ENCODE measurements around the gene NLRP8. TPM values are rescaled to one million over a fixed set of nuclear protein-coding genes. Genes with fewer than 3 reads are reported as not detected.
"Not testable (repeated sequence)": the region's sequence is repeated elsewhere in the genome, so short reads cannot be mapped to it uniquely, and the experiment has no call there.

Gene NLRP8
- total RNA-seq, 4 donors from 2014 or later = not detected

DNA sequence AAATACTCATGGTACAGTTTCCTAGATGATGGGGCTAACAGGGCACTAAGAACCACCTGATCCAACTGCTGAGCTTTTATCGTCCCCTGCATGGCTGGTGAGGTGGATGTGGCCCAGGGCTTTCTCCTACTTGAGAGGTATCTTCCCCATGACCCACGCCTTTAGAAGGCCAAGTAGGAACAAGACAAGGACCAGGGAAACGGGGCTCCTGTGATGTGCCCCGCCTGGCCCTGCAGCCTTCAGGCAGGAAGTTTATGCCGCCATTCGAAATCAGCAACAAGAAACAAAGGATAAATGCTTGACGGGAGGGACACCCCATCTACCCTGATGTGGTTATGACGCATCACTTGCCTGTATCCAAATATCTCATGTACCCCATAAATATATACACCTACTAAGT is 19.6 kb upstream of the NLRP8 start:
- TF ChIP-seq, protein P1, sequence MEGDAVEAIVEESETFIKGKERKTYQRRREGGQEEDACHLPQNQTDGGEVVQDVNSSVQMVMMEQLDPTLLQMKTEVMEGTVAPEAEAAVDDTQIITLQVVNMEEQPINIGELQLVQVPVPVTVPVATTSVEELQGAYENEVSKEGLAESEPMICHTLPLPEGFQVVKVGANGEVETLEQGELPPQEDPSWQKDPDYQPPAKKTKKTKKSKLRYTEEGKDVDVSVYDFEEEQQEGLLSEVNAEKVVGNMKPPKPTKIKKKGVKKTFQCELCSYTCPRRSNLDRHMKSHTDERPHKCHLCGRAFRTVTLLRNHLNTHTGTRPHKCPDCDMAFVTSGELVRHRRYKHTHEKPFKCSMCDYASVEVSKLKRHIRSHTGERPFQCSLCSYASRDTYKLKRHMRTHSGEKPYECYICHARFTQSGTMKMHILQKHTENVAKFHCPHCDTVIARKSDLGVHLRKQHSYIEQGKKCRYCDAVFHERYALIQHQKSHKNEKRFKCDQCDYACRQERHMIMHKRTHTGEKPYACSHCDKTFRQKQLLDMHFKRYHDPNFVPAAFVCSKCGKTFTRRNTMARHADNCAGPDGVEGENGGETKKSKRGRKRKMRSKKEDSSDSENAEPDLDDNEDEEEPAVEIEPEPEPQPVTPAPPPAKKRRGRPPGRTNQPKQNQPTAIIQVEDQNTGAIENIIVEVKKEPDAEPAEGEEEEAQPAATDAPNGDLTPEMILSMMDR (IDR thresholded peaks at IDR 0.05) = no peak
- no peak for TF ChIP-seq POLR2A (IDR thresholded peaks at IDR 0.05)
- no peak overlapping the region for H3K4me3 ChIP-seq
- H3K36me3 ChIP-seq = no peaks in the 10 kb centered on the region
- no peak for DNase-seq
- no peaks in the 10 kb centered on the region for H3K9me3 ChIP-seq
- H3K27me3 ChIP-seq = no peaks in the 10 kb centered on the region
- no peak overlapping the region for H3K27ac ChIP-seq
- H3K4me1 ChIP-seq = no peaks in the 10 kb centered on the region
- intact Hi-C loops (cut with DNase I; ENCODE audit: low total_unique reads) = no loop called here

DNA sequence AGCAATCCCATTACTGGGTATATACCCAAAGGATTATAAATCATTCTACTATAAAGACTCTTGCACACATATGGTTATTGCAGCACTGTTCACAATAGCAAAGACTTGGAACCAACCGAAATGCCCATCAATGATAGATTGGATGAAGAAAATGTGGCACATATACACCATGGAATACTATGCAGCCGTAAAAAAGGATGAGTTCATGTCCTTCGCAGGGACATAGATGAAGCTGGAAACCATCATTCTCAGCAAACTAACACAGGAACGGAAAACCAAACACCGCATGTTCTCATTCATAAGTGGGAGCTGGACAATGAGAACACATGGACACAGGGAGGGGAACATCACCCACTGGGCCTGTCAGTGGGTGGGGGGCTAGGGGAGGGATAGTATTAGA is 18.4 kb upstream of the NLRP8 start:
- H3K4me3 ChIP-seq; H3K27me3 ChIP-seq; intact Hi-C loops (cut with DNase I; ENCODE audit: low total_unique reads); H3K4me1 ChIP-seq; DNase-seq; H3K27ac ChIP-seq; H3K36me3 ChIP-seq; H3K9me3 ChIP-seq: not testable (repeated sequence)

DNA sequence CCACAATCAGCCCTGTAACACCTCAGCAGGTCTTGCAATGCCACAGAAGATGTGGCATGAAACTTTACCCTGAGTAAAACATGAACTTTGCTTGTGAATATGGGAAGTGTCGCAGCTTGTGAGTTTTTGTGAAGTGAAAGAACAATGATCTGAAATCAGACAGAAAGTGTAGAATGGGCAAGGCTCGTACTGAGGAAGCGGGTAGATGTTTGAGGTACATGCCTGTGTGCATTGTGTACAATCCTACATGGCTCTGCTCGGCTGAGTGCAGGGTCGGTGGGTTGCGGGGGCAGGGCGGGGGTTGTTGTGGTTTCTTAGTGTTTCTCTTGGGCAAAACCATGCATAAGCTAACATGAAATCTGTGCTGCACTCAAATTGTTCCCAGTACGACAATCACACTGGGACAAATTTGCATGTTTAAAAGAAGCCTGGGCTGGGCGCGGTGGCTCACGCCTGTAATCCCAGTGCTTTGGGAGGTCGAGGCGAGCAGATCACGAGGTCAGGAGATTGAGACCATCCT is 16.6 kb upstream of the NLRP8 start:
- DNase-seq = no peak
- TF ChIP-seq POLR2A (IDR thresholded peaks at IDR 0.05) = no peak
- TF ChIP-seq, protein P1 (IDR thresholded peaks at IDR 0.05) = no peak
- Histone ChIP-seq H3K27ac (no peak overlapping the region), H3K36me3 (no peaks in the 10 kb centered on the region), H3K4me1 (no peaks in the 10 kb centered on the region), H3K4me3 (no peak overlapping the region), H3K9me3 (no peaks in the 10 kb centered on the region), H3K27me3 (no peaks in the 10 kb centered on the region)
- intact Hi-C loops (cut with DNase I; ENCODE audit: low total_unique reads) = no loop called here

DNA sequence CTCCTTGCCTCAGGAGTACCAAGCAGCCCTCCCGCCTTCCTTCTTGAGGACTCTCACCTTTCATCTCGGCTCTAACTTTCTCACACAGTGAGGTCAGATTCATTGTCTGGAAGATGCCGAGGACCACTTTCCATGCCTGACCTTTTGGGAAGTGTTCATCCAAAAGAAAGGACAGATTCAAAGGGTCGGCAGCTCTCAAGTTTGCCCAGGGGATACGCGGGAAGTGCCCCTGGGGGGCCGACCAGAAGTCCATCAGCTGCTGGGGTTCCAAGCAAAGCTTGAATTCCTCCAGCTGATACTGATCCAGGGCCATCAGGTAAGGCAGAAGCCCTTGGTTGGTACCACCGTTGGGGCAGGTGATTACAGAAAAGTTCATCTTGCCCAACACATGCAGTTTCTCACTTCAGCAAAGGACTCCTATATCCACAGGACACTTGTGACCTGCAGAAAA is 15.7 kb upstream of the NLRP8 start, which contains the start of gene NLRP13:
TSS of gene NLRP13 (minus strand) at position 401 of the 451 bp plus-strand sequence. CDS start at position 376, 25 bp downstream.
- Histone ChIP-seq H3K36me3 (no peaks in the 10 kb centered on the region), H3K4me1 (no peaks in the 10 kb centered on the region), H3K4me3 (no peak within 1 kb of the TSS), H3K27me3 (no peaks in the 10 kb centered on the region), H3K27ac (no peak within 1 kb of the TSS), H3K9me3 (no peaks in the 10 kb centered on the region)
- intact Hi-C loops (cut with DNase I; ENCODE audit: low total_unique reads) = no loop called here
- no peak for TF ChIP-seq POLR2A (IDR thresholded peaks at IDR 0.05)
- TF ChIP-seq, protein P1 (IDR thresholded peaks at IDR 0.05) = no peak
- DNase-seq = no peak

DNA sequence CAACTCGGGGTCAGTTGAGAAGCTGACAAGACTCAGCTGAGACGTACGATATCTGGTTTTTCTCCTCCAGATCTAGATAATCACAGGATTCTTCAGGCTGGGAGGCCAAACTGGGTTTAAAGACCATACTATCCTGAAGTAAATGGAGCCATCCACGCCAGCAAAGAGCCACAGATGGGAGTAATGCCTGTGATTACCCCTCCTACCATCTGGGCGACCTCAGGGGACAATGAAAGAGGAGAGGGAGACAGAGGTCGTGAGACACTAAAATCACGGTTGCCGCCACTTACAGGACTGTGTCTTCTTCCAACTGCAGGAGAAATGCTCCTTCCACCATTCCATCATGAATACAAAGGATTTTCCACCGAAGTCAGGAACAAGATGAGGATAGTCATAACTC is 12.4 kb upstream of the NLRP8 start:
- no peaks in the 10 kb centered on the region for H3K9me3 ChIP-seq
- no peak overlapping the region for H3K27ac ChIP-seq
- no peaks in the 10 kb centered on the region for H3K36me3 ChIP-seq
- TF ChIP-seq, protein P1 (IDR thresholded peaks at IDR 0.05) = no peak
- TF ChIP-seq POLR2A (IDR thresholded peaks at IDR 0.05) = no peak
- H3K4me1 ChIP-seq = no peaks in the 10 kb centered on the region
- H3K4me3 ChIP-seq = no peak overlapping the region
- H3K27me3 ChIP-seq = no peaks in the 10 kb centered on the region
- intact Hi-C loops (cut with DNase I; ENCODE audit: low total_unique reads) = no loop called here
- DNase-seq = no peak

DNA sequence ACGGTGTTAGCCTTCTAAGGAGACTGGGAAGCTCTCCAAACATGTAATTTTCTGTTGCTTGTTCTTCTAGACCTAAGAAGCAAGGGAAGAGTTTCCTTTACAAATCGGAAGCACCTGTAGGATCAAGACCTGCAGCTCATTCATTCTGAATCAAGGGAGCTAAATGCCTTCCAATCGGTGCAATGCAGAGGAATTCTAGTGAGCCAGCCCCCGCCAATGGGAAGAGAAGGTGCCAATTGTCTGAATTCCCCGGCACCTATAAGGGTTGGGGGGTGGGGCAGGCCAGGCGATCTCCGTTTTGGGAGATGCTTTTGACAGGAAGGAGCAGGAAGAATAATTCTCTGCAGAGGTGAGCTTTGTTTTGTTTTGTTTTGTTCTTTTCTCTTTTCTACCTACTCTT is 8.4 kb upstream of the NLRP8 start:
- Histone ChIP-seq H3K9me3 (no peaks in the 10 kb centered on the region), H3K36me3 (no peaks in the 10 kb centered on the region), H3K27me3 (no peaks in the 10 kb centered on the region), H3K27ac (no peak overlapping the region), H3K4me3 (no peak overlapping the region), H3K4me1 (no peaks in the 10 kb centered on the region)
- TF ChIP-seq, protein P1 (IDR thresholded peaks at IDR 0.05) = no peak
- no peak for TF ChIP-seq POLR2A (IDR thresholded peaks at IDR 0.05)
- intact Hi-C loops (cut with DNase I; ENCODE audit: low total_unique reads) = no loop called here
- DNase-seq = no peak
